Hematopoietic multipotent progenitor cell treated with erythropoietin and hydrocortisone succinate and interleukin-3 and kit ligand, for 6 days (in vitro differentiated cells): ENCODE data around the gene NCAM1.

Experiments
- DNase-seq: peaks from one replicate; pipeline ENCODE4 v3.0.0-alpha.2; 2015

NCAM1 gene

GRCh38 chr11:113134626-113135025 lies 173.4 kb downstream of the NCAM1 start:
- no peak for DNase-seq

GRCh38 chr11:113137713-113138529 lies 176.7 kb downstream of the NCAM1 start:
- no peak for DNase-seq

- no peak for DNase-seq
Observed at GRCh38 chr11:113138731-113139130, 177.5 kb downstream of the NCAM1 start.

GRCh38 chr11:113141010-113141409 lies 179.8 kb downstream of the NCAM1 start:
- no peak for DNase-seq

- no peak for DNase-seq
Observed at GRCh38 chr11:113142508-113142907, 181.3 kb downstream of the NCAM1 start.

GRCh38 chr11:113147249-113147648 lies 186.0 kb downstream of the NCAM1 start:
- no peak for DNase-seq

GRCh38 chr11:113148076-113148475 lies 186.9 kb downstream of the NCAM1 start:
- DNase-seq, result no peak

- no peak for DNase-seq
Observed at GRCh38 chr11:113148652-113149051, 187.4 kb downstream of the NCAM1 start.

- no peak for DNase-seq
Observed at GRCh38 chr11:113151521-113151920, 190.3 kb downstream of the NCAM1 start.

GRCh38 chr11:113152500-113152899 lies 191.3 kb downstream of the NCAM1 start:
- DNase-seq, result no peak

- DNase-seq, result no peak
Observed at GRCh38 chr11:113153847-113154246, 192.6 kb downstream of the NCAM1 start.

GRCh38 chr11:113159988-113160807 lies 199.0 kb downstream of the NCAM1 start:
- DNase-seq, result no peak

GRCh38 chr11:113160808-113161124 lies 199.5 kb downstream of the NCAM1 start:
- DNase-seq, result no peak

GRCh38 chr11:113161711-113162591 lies 200.7 kb downstream of the NCAM1 start:
- no peak for DNase-seq

GRCh38 chr11:113162592-113162962 lies 201.4 kb downstream of the NCAM1 start:
- DNase-seq, result no peak

GRCh38 chr11:113163291-113164030 lies 202.2 kb downstream of the NCAM1 start:
- DNase-seq, result no peak

- DNase-seq, result no peak
Observed at GRCh38 chr11:113166280-113166679, 205.1 kb downstream of the NCAM1 start.

GRCh38 chr11:113167599-113167998 lies 206.4 kb downstream of the NCAM1 start:
- no peak for DNase-seq

GRCh38 chr11:113168354-113169342 lies 207.4 kb downstream of the NCAM1 start:
- no peak for DNase-seq

GRCh38 chr11:113172382-113172951 lies 211.2 kb downstream of the NCAM1 start:
- no peak for DNase-seq

GRCh38 chr11:113173126-113173525 lies 211.9 kb downstream of the NCAM1 start:
- no peak for DNase-seq
